Small intestine (tissue), 7 donors: ENCODE measurements around the gene SOD3. TPM values are rescaled to one million over a fixed set of nuclear protein-coding genes. Genes with fewer than 3 reads are reported as not detected.

Experiments used
- DNase-seq, 2 donors: peaks; one replicate each; pipeline versions ENCODE4 v3.0.0 to v3.0.0-alpha.2; 2013
- FAIRE-seq: peaks from 2 replicates; lab custom pipeline; 2012; peaks lifted over from hg19 to GRCh38; lab: Jason Lieb, UNC
- H3K27ac ChIP-seq, 3 donors: one replicate each; pipeline ENCODE4 v1.5.1; 2013; ENCODE audit warnings: low read length in 2 of 3, mild to moderate bottlenecking in 2 of 3, control low read depth in 1 of 3, inconsistent platforms in 1 of 3, low read depth in 1 of 3, moderate library complexity in 1 of 3
- H3K27me3 ChIP-seq, 3 donors: one replicate each; pipeline ENCODE4 v1.6.1; 2013; ENCODE audit warnings: low read length in 3 of 3, inconsistent platforms in 1 of 3; ENCODE audit not compliant: control insufficient read depth in 3 of 3, insufficient read depth in 3 of 3
- H3K36me3 ChIP-seq, 3 donors: one replicate each; pipeline ENCODE4 v1.6.1; 2013; ENCODE audit warnings: low read length in 3 of 3, inconsistent platforms in 1 of 3, low read depth in 1 of 3, mild to moderate bottlenecking in 1 of 3, moderate library complexity in 1 of 3; ENCODE audit not compliant: control insufficient read depth in 3 of 3, insufficient read depth in 2 of 3
- H3K4me1 ChIP-seq, 3 donors: one replicate each; pipeline ENCODE4 v1.6.1; 2013; ENCODE audit warnings: low read length in 2 of 3, inconsistent platforms in 1 of 3, low read depth in 1 of 3, mild to moderate bottlenecking in 1 of 3, moderate library complexity in 1 of 3; ENCODE audit not compliant: control insufficient read depth in 3 of 3, insufficient read depth in 2 of 3
- H3K4me3 ChIP-seq, 3 donors: one replicate each; pipeline ENCODE4 v1.5.1; 2013; ENCODE audit warnings: low read length in 3 of 3, control low read depth in 1 of 3, inconsistent platforms in 1 of 3, low read depth in 1 of 3, mild to moderate bottlenecking in 1 of 3, moderate library complexity in 1 of 3
- H3K9me3 ChIP-seq, 2 donors: one replicate each; pipeline ENCODE4 v1.6.1; 2013; ENCODE audit warnings: low read depth in 1 of 2, low read length in 1 of 2; ENCODE audit not compliant: control insufficient read depth in 2 of 2, insufficient read depth in 1 of 2
- WGBS, 3 donors: extraction: QIAGEN DNeasy Blood & Tissue Kit; methylation state at CpG; one replicate each; pipeline ENCODE4 v1.1.7; 2013; 5-methylcytosine and 5-hydroxymethylcytosine counted together
- polyA plus RNA-seq, 4 donors: library from polyadenylated mRNA; stranded (reverse) in 3 of 4; unstranded in 1 of 4; fragments of 200-250 nt in 3 of 4; fragments of 120-200 nt in 1 of 4; gene quantifications; one replicate each; pipeline versions ENCODE4 v1.2.1 to v1.2.3, GENCODE V29; 2013
- donor health status: healthy with polysubstance abuse.
- donor health status: control.
- donor health status: control.
- donor health status: Bipolar disorder and iron deficiency.
- donor health status: healthy.

SOD3 gene
- polyA plus RNA-seq, 4 donors: 0.90 to 15.6 (median 1.6) TPM; not detected in 1

DNA sequence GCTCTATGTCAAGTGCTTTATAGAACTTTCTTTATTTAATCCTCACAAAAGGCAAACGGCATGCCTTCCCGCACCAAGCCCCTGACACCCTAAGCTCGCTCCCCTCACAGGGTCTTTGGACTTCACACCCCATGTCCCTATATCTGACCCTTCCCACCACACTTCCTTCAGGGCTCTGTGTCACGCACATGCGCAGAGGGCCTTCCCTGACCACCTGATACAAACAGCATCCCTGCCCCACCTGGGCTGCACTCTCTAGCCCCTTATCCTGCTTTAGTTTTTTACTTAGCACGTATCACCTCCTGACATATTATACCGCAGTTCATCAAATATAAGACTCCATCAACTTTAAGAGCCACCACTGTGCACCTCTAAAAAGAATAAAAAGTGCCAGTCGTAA is 49.8 kb downstream of the SOD3 start:
- Histone ChIP-seq H3K4me3 (no peak overlapping the region), H3K4me1 (no peaks in the 10 kb centered on the region), H3K36me3 (peaks cover 0 to 8% (median 0%) of the 10 kb centered on the region in 3 donors), H3K27ac (no peak overlapping the region), H3K9me3 (no peaks in the 10 kb centered on the region), H3K27me3 (no peaks in the 10 kb centered on the region)
- DNase-seq (no peak), FAIRE-seq (no peak)
- WGBS, 3 donors: 96 to 99% (median 98%) methylated on average over 8 of the region's 8 CpGs

- H3K27me3 ChIP-seq: no peaks in the 10 kb centered on the region
- no peaks in the 10 kb centered on the region for H3K4me1 ChIP-seq
- peaks cover 0 to 11% (median 0%) of the 10 kb centered on the region in 3 donors for H3K36me3 ChIP-seq
- 91 to 95% (median 92%) methylated on average over 5 of the region's 5 CpGs for WGBS, 3 donors
- H3K9me3 ChIP-seq: no peaks in the 10 kb centered on the region
- DNase-seq (no peak), FAIRE-seq (no peak)
- no peak overlapping the region for H3K27ac ChIP-seq
- no peak overlapping the region for H3K4me3 ChIP-seq
Measured at GRCh38 chr4:24845902-24846301, 50.5 kb downstream of the SOD3 start.

- Histone ChIP-seq H3K9me3 (no peaks in the 10 kb centered on the region), H3K4me1 (no peaks in the 10 kb centered on the region), H3K27ac (no peak overlapping the region), H3K27me3 (no peaks in the 10 kb centered on the region), H3K4me3 (no peak overlapping the region), H3K36me3 (peaks cover 0 to 11% (median 0%) of the 10 kb centered on the region in 3 donors)
- 95 to 97% (median 96%) methylated on average over 5 of the region's 5 CpGs for WGBS, 3 donors
- FAIRE-seq: no peak
- DNase-seq: no peak
Measured at GRCh38 chr4:24846716-24847115, 51.3 kb downstream of the SOD3 start.

GRCh38 chr4:24849351-24849750 is 54.0 kb downstream of the SOD3 start:
- Histone ChIP-seq H3K36me3 (peaks cover 0 to 6% (median 0%) of the 10 kb centered on the region in 3 donors), H3K4me3 (no peak overlapping the region), H3K9me3 (no peaks in the 10 kb centered on the region), H3K27ac (no peak overlapping the region), H3K4me1 (no peaks in the 10 kb centered on the region), H3K27me3 (no peaks in the 10 kb centered on the region)
- 75 to 89% (median 83%) methylated on average over 4 of the region's 4 CpGs for WGBS, 3 donors
- DNase-seq: no peak
- no peak for FAIRE-seq

- Histone ChIP-seq H3K4me3 (no peak overlapping the region), H3K27me3 (no peaks in the 10 kb centered on the region), H3K4me1 (no peaks in the 10 kb centered on the region), H3K36me3 (peaks cover 0 to 6% (median 0%) of the 10 kb centered on the region in 3 donors), H3K9me3 (no peaks in the 10 kb centered on the region), H3K27ac (no peak overlapping the region)
- DNase-seq (no peak), FAIRE-seq (no peak)
- WGBS, 3 donors: 81 to 94% (median 84%) methylated on average over 2 of the region's 2 CpGs
Measured at GRCh38 chr4:24849756-24850155, 54.4 kb downstream of the SOD3 start.

Other genes starting within 250 kb of the SOD3 start
- gene DHX15, start 211.0 kb upstream of the SOD3 start, polyA plus RNA-seq: 100 to 1,000 TPM in 1 of 4 donors, 10 to 100 TPM in 3; 47.6 to 129 (median 54.2) TPM
- 10 to 100 TPM in 1 of 4 donors, 1 to 10 TPM in 3; 2.2 to 13.2 (median 5.2) TPM for gene CCDC149, start 117.5 kb downstream of the SOD3 start, polyA plus RNA-seq
- gene LGI2, start 235.4 kb downstream of the SOD3 start, polyA plus RNA-seq: under 1 TPM in 2 of 4 donors, not detected in 2; 0.42 to 0.65 TPM